LNCaP clone FGC (cell line): Measurements from ENCODE around the gene PIK3R2.
A peak's percentile ranks its signal among the peaks of the same experiment; 100 is the strongest.

Experiments
- DNase-seq: peaks from one replicate; pipeline ENCODE4 v3.0.0-alpha.2; 2011; ENCODE audit warnings: low read depth
- H3K4me3 ChIP-seq: 2 replicates; pipeline ENCODE4 v1.5.1; 2011; ENCODE audit warnings: mild to moderate bottlenecking, low read depth, low read length, control low read depth
- TF ChIP-seq, protein P1 (sequence below): IDR thresholded peaks from 2 replicates; pipeline ENCODE4 v1.5.1; 2012; ENCODE audit warnings: mild to moderate bottlenecking; ENCODE audit not compliant: control insufficient read depth, insufficient read depth; ENCODE audit errors: extremely low read depth

Gene PIK3R2

DNA sequence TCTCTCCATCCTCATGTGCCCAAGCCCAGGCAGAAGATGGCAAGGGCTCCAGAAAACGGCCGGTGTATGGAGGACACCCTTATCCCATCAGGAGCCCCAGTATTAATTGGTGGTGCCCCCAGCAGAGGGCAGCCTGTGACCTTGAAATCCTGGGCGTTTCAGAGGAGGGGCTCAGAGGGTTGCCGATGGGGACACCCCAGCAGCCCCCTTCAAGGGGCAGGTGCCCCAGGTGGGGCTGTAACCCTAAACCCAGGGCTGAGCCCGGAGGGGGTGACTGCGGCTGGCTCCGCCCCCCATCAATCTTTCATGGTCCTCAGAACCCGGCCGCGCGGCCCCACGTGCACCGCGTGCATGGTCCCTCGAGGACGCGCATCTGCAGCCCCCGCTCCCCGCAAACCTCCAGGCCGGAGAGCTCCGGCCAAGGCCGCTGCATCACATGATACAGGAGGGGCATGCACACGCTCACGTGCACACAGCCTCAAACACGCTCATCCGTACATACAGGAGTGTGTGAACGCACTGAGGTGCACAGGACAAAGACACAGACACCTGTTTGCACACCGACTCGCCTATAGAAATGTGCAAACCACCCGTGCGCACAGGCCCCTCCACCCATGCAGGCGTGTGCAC is 49.9 kb downstream of the PIK3R2 start:
- peak overlapping the region; percentile 82 for H3K4me3 ChIP-seq
- no peak for DNase-seq
- TF ChIP-seq, protein P1, sequence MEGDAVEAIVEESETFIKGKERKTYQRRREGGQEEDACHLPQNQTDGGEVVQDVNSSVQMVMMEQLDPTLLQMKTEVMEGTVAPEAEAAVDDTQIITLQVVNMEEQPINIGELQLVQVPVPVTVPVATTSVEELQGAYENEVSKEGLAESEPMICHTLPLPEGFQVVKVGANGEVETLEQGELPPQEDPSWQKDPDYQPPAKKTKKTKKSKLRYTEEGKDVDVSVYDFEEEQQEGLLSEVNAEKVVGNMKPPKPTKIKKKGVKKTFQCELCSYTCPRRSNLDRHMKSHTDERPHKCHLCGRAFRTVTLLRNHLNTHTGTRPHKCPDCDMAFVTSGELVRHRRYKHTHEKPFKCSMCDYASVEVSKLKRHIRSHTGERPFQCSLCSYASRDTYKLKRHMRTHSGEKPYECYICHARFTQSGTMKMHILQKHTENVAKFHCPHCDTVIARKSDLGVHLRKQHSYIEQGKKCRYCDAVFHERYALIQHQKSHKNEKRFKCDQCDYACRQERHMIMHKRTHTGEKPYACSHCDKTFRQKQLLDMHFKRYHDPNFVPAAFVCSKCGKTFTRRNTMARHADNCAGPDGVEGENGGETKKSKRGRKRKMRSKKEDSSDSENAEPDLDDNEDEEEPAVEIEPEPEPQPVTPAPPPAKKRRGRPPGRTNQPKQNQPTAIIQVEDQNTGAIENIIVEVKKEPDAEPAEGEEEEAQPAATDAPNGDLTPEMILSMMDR: peak; percentile 41

GRCh38 chr19:18203408-18203862 is 50.5 kb downstream of the PIK3R2 start:
- TF ChIP-seq, protein P1: no peak
- DNase-seq: no peak

GRCh38 chr19:18203863-18204393 is 51.0 kb downstream of the PIK3R2 start, which contains the start of gene RAB3A:
RAB3A (minus strand) TSS chr19:18204042; CDS start chr19:18202740, 1,302 bp downstream.
- DNase-seq: peak; percentile 99
- TF ChIP-seq, protein P1: no peak
- H3K4me3 ChIP-seq: peak within 1 kb of the TSS; percentile 82

More at GRCh38 chr19:18203408-18203862, 50.5 kb downstream of the PIK3R2 start:
- peak overlapping the region; percentile 82 for H3K4me3 ChIP-seq

DNA sequence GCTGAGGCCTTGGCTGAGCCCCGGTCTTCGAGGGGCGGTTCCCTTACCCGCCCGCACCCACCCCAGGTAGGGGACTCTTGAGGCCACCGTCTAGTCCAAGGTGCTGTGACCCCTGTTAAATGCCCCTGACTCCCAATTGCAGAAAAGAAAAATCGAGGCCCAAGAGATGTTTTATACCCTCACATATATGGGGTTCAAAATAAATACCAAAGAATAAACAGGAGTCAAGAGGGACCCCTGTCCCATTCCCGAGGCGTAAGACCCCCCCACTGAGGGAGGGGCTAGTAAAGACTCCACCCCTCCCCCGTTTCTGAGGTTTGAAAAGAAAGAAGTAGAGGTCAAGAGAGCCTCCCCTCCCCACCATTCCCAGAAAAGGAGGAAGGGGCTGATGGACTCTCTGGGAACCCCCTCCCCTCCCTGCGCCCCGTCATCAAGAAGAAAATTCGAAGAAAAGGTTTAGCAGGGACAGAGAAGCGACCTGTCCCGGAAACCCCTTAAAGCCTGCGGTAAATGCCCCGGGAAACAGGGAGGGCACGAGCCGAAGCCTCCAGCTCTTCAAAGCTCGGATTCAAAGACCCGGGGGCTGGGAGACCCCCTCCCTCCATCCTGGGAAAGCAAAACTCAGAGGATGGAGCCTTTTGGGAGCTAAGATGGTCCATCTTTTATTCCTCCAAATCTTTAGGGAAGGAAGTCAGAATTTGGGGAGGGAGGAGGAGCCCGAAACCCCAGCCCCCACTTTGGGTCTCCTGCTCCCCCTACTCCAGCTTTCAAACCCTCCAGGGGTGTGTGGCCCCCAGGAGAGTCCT is 51.6 kb downstream of the PIK3R2 start:
- DNase-seq: no peak
- TF ChIP-seq, protein P1: no peak
- peak overlapping the region; percentile 82 for H3K4me3 ChIP-seq

DNA sequence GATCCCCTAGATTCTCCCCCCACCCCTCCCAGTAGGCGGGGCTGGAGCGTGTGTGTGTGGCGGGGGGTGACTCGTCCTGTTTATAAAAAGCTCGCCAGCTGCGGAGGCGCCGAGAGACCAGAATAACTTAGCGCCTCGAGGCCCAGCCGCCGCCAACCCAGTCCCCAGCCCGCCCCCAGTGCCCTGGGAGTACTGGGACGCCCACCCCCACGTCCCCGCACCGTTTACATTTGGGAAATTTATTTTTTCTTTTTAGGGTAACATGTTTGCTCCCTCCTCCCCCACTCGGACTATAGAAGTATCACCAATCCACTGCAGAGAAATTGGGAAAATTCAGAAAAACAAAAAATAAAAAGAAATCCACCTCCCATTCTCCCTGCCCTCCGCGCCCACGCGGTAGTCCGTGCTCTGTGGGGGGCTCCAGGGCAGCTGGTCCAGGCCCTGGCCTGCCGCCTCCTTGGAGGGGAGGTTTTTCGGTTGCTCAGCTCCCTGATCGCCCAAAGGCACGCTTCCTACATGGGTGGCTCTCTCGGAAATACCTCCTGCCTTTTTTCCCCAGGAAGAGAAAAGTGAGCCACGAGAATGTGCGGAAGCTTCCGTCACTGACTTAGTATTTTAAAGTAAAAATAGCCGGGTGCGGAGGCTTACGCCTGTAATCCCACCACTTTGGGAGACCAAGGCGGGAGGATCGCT is 52.4 kb downstream of the PIK3R2 start:
- peak overlapping the region; percentile 82 for H3K4me3 ChIP-seq
- no peak for DNase-seq
- TF ChIP-seq, protein P1: no peak

- H3K4me3 ChIP-seq: no peak overlapping the region
- TF ChIP-seq, protein P1: no peak
- no peak for DNase-seq
Measured at GRCh38 chr19:18206018-18206417, 53.1 kb downstream of the PIK3R2 start.
